Smooth muscle cell (in vitro differentiated cells): ENCODE results near the gene DGCR6L. TPM values are rescaled to one million over a fixed set of nuclear protein-coding genes. Genes with fewer than 3 reads are reported as not detected.
A peak's percentile ranks its signal among the peaks of the same experiment; 100 is the strongest.

Source experiments
- DNase-seq: peaks from one replicate; lab custom pipeline; 2025; ENCODE audit not compliant: unreplicated experiment; lab: John Stamatoyannopoulos, UW
- H2AFZ ChIP-seq: fragments of 200-600 bp; sonication (generic); 2 replicates; pipeline ENCODE4 v1.6.0; 2016; ENCODE audit warnings: antibody characterized with exemption, low read depth, mild to moderate bottlenecking
- H3F3A ChIP-seq: fragments of 200-600 bp; sonication (generic); 2 replicates; pipeline ENCODE4 v1.6.0; 2017; ENCODE audit warnings: antibody characterized with exemption, low read depth
- H3K27ac ChIP-seq: fragments of 200-600 bp; sonication (generic); 2 replicates; pipeline ENCODE4 v1.5.1; 2016; ENCODE audit warnings: low read depth, mild to moderate bottlenecking
- H3K27me3 ChIP-seq: fragments of 200-600 bp; sonication (generic); 2 replicates; pipeline ENCODE4 v1.6.1; 2016; ENCODE audit warnings: low read depth, mild to moderate bottlenecking
- H3K36me3 ChIP-seq: fragments of 200-600 bp; sonication (generic); 2 replicates; pipeline ENCODE4 v1.5.1; 2016; ENCODE audit warnings: low read depth
- H3K4me1 ChIP-seq: fragments of 200-600 bp; sonication (generic); 2 replicates; pipeline ENCODE4 v1.5.1; 2016; ENCODE audit warnings: low read depth
- H3K4me2 ChIP-seq: fragments of 200-600 bp; sonication (generic); 2 replicates; pipeline ENCODE4 v1.6.0; 2016; ENCODE audit warnings: mild to moderate bottlenecking
- H3K4me3 ChIP-seq: fragments of 200-600 bp; sonication (generic); 2 replicates; pipeline ENCODE4 v1.5.1; 2016; ENCODE audit warnings: mild to moderate bottlenecking
- H3K79me2 ChIP-seq: fragments of 200-600 bp; sonication (generic); 2 replicates; pipeline ENCODE4 v1.6.0; 2016; ENCODE audit warnings: low read depth, mild to moderate bottlenecking
- H3K9ac ChIP-seq: fragments of 200-600 bp; sonication (generic); 2 replicates; pipeline ENCODE4 v1.6.0; 2016; ENCODE audit warnings: low read depth
- H3K9me3 ChIP-seq: fragments of 200-600 bp; sonication (generic); replicated peaks from 2 replicates; pipeline ENCODE4 v1.5.1; 2016; ENCODE audit warnings: low read depth
- H4K20me1 ChIP-seq: fragments of 200-600 bp; sonication (generic); 2 replicates; pipeline ENCODE4 v1.6.0; 2016; ENCODE audit warnings: low read depth
- WGBS: methylation state at CpG from one replicate; pipeline ENCODE4 v1.1.7; 2016; ENCODE audit warnings: low lambda C conversion rate; 5-methylcytosine and 5-hydroxymethylcytosine counted together
- polyA plus RNA-seq: library from polyadenylated mRNA; unstranded; fragments of >200 nt; fragmentation: Nextera tagmentation; extraction: Ambion mirVana; gene quantifications from 2 replicates; pipeline ENCODE4 v1.2.1, GENCODE V29; 2016
- total RNA-seq: library from RNA; depleted of rRNA; stranded (reverse); fragments of >200 nt; gene quantifications from 2 replicates; pipeline ENCODE4 v1.2.3, GENCODE V29; 2014
- TF ChIP-seq, protein P1 (sequence below): fragments of 200-600 bp; sonication (generic); IDR thresholded peaks from 2 replicates; pipeline ENCODE4 v1.5.1; 2017; ENCODE audit warnings: borderline replicate concordance, mild to moderate bottlenecking, antibody characterized with exemption; ENCODE audit not compliant: insufficient read depth, poor library complexity, severe bottlenecking

The DGCR6L gene
- total and polyA plus RNA-seq, 2 experiments from 2014 or later = 30.3 to 77.6 TPM

DNA sequence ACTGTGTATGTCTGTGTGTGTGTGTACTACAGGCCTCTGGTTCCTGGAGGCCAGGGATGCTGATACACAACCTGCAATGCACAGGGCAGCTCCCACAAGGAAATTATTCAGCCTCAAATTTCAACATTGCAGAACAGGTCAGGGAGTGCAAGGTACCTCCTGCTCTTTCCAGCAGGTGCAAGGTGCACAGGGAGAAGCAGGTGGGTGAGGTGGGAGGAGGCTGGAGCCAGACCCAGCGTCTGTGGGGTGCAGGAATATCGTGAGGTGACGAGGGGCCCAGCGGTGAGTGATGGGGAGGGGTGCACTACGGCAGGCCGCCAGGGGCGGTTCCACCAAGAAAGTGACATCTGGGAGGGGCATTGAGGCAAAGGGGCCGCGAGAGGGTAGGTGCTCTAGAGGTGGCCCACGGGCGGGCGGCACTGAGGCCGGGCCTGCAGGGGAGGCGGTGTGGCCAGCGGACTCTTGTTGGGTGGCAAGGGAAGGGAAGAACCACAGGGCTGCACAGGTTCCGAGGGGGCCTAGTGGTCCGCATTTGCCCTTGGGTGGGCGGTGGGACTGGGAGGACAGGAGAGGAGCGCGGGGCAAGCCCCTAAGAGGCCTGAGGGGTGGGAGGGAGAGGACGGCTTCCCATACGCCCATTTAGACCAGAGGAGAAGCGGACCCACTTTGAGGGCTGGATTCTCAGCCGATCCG is 21.6 kb downstream of the DGCR6L start:
- H3K4me2 ChIP-seq = peak overlapping the region; percentile 95
- no peaks in the 10 kb centered on the region for H4K20me1 ChIP-seq
- no peaks in the 10 kb centered on the region for H3K36me3 ChIP-seq
- H3K79me2 ChIP-seq = no peaks in the 10 kb centered on the region
- DNase-seq = no peak
- H3K4me1 ChIP-seq = no peaks in the 10 kb centered on the region
- no peak overlapping the region for H2AFZ ChIP-seq
- peaks cover 23% of the 10 kb centered on the region for H3K27me3 ChIP-seq
- H3K9ac ChIP-seq = no peak overlapping the region
- no peaks in the 10 kb centered on the region for H3F3A ChIP-seq
- WGBS = 30% methylated on average over 23 of the region's 25 CpGs
- H3K9me3 ChIP-seq = no peaks in the 10 kb centered on the region
- H3K27ac ChIP-seq = no peak overlapping the region
- H3K4me3 ChIP-seq = peak overlapping the region; percentile 55
- TF ChIP-seq, protein P1, sequence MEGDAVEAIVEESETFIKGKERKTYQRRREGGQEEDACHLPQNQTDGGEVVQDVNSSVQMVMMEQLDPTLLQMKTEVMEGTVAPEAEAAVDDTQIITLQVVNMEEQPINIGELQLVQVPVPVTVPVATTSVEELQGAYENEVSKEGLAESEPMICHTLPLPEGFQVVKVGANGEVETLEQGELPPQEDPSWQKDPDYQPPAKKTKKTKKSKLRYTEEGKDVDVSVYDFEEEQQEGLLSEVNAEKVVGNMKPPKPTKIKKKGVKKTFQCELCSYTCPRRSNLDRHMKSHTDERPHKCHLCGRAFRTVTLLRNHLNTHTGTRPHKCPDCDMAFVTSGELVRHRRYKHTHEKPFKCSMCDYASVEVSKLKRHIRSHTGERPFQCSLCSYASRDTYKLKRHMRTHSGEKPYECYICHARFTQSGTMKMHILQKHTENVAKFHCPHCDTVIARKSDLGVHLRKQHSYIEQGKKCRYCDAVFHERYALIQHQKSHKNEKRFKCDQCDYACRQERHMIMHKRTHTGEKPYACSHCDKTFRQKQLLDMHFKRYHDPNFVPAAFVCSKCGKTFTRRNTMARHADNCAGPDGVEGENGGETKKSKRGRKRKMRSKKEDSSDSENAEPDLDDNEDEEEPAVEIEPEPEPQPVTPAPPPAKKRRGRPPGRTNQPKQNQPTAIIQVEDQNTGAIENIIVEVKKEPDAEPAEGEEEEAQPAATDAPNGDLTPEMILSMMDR = no peak

DNA sequence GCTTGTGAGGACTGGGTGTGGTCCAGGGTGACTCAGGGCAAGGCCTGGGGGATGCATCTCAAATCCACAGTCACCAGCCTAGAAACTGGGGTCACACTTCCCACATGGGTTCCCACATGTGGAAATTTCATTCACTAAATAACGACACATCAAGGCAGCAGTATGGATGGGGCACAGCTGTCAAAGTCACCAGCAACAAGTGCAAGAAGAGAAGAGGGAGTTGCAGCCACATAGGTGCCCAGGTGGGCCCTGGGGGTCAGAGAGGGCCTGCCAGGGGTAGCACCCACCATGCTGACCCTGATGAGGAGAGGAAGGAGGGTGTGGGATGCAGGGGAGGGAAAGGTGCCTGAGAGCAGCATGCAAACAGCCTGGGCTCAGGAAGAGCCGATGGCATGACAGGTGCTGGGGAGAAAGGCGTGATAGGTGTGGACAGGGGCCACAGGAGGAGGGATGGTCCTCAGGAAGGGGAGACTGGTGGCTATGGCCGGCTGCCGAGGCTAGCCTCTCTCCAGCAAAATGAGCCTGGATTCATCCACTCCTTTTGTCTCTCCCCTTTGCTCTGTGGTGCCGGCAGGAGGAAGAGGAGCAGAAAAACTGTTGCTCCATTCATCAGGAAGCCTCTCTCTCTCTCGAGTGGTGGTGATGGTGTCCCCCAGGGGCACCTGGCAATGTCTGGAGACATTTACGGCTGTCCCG is 22.3 kb downstream of the DGCR6L start:
- Histone ChIP-seq H3K79me2 (no peaks in the 10 kb centered on the region), H3K27ac (no peak overlapping the region), H3K4me2 (no peak overlapping the region), H4K20me1 (no peaks in the 10 kb centered on the region), H2AFZ (no peak overlapping the region), H3K36me3 (no peaks in the 10 kb centered on the region), H3K9me3 (no peaks in the 10 kb centered on the region), H3F3A (no peaks in the 10 kb centered on the region), H3K27me3 (peaks cover 23% of the 10 kb centered on the region), H3K9ac (no peak overlapping the region), H3K4me1 (no peaks in the 10 kb centered on the region), H3K4me3 (no peak overlapping the region)
- DNase-seq = no peak
- 84% methylated on average over 9 of the region's 9 CpGs for WGBS
- TF ChIP-seq, protein P1 = no peak

DNA sequence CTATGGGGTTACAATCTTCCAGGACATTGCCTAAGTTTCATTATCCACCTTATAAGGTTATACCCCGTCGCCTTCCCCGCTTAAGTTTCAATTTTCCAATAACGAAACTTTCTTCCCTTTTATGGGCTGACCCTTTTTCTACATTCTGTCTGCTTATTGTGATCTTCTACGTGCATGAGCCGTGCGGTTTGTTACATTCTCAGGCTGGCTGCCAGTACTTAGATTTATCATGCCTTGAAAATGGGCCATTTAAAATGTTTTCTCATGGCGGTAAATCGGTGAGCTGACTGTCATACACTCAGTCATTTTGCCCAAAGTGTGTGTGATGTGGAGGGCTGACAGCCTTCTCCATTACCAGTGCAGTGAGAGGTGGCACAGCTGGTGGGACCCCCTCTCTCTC is 23.3 kb downstream of the DGCR6L start:
- no peaks in the 10 kb centered on the region for H3K4me1 ChIP-seq
- no peak overlapping the region for H3K4me3 ChIP-seq
- no peaks in the 10 kb centered on the region for H3K79me2 ChIP-seq
- H3K27me3 ChIP-seq = peaks cover 20% of the 10 kb centered on the region
- no peak for DNase-seq
- 95% methylated on average over 9 of the region's 9 CpGs for WGBS
- H3F3A ChIP-seq = no peaks in the 10 kb centered on the region
- no peak overlapping the region for H2AFZ ChIP-seq
- no peaks in the 10 kb centered on the region for H3K36me3 ChIP-seq
- no peak overlapping the region for H3K9ac ChIP-seq
- no peak overlapping the region for H3K4me2 ChIP-seq
- no peak overlapping the region for H3K27ac ChIP-seq
- H4K20me1 ChIP-seq = no peaks in the 10 kb centered on the region
- no peaks in the 10 kb centered on the region for H3K9me3 ChIP-seq
- TF ChIP-seq, protein P1 = no peak
